OCI-LY1 (cell line): ENCODE results near the gene TRIM36.

Source experiments
- CTCF ChIP-seq: fragments of 200-600 bp; sonication (generic), shearing (Covaris generic); IDR thresholded peaks from 2 replicates; pipeline ENCODE4 v1.5.1; 2017; ENCODE audit warnings: mild to moderate bottlenecking, antibody characterized with exemption, low read length, moderate library complexity, mixed read lengths
- EZH2 ChIP-seq: fragments of 200-600 bp; sonication (generic), shearing (Covaris generic); IDR thresholded peaks from 2 replicates; pipeline ENCODE4 v1.8.0; 2017; ENCODE audit warnings: borderline replicate concordance, mixed run types, mild to moderate bottlenecking, antibody characterized with exemption, low read length, moderate library complexity, mixed read lengths

DNA sequence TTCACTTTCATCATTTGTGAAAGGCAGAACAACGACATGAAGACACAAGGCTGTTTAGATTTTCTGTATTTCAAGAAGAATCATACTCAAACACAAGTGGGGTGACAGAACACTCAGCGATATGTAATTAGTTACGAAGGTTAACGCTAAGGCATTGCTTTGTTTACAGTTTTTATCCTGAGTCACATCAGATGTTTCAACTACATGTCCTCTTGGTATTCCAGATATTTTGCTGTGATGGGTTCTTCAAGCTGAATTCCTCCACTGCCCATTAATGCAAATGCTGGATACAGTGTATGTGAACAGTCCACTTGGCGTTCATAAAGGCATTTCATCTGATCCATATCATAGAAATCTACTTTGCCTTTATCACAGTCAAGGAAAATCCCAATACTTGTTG, 43.4 kb downstream of the TRIM36 start:
- TF ChIP-seq CTCF (no peak), EZH2 (no peak)
